Stimulated activated CD4-positive, alpha-beta T cell treated with anti-CD3 and anti-CD28 coated beads, TNF-alpha, amount 100 ng/mL, for 24 hours (primary cell): Measurements from ENCODE around the gene ALDH1L1.
A peak's percentile ranks its signal among the peaks of the same experiment; 100 is the strongest.
"Not testable (repeated sequence)": the region's sequence is repeated elsewhere in the genome, so short reads cannot be mapped to it uniquely, and the experiment has no call there.

Experiments
- DNase-seq, 3 experiments: peaks; one replicate each; pipeline ENCODE4 v3.0.0-alpha.2; 2020; ENCODE audit warnings: low read depth in 3 of 3

ALDH1L1 gene

GRCh38 chr3:126083511-126083912 lies 96.9 kb downstream of the ALDH1L1 start:
- DNase-seq = peak in 2 of 3 experiments; percentile 24 to 47

- no peak for DNase-seq
Observed at GRCh38 chr3:126083138-126083445, 97.3 kb downstream of the ALDH1L1 start.

- DNase-seq = no peak
Observed at GRCh38 chr3:126082362-126083137, 97.8 kb downstream of the ALDH1L1 start.

GRCh38 chr3:126081618-126082361 lies 98.6 kb downstream of the ALDH1L1 start:
- no peak for DNase-seq

GRCh38 chr3:126080970-126081369 lies 99.4 kb downstream of the ALDH1L1 start:
- DNase-seq = no peak

GRCh38 chr3:126078866-126079265 lies 101.5 kb downstream of the ALDH1L1 start:
- DNase-seq = no peak

- DNase-seq = no peak
Observed at GRCh38 chr3:126077754-126078153, 102.6 kb downstream of the ALDH1L1 start.

GRCh38 chr3:126076140-126076539 lies 104.2 kb downstream of the ALDH1L1 start:
- no peak for DNase-seq

GRCh38 chr3:126070146-126070545 lies 110.2 kb downstream of the ALDH1L1 start:
- no peak for DNase-seq

- no peak for DNase-seq
Observed at GRCh38 chr3:126067959-126068358, 112.4 kb downstream of the ALDH1L1 start.

- not testable (repeated sequence) for DNase-seq
Observed at GRCh38 chr3:126066676-126067075, 113.7 kb downstream of the ALDH1L1 start.

- no peak for DNase-seq
Observed at GRCh38 chr3:126065876-126066275, 114.5 kb downstream of the ALDH1L1 start.

- DNase-seq = no peak
Observed at GRCh38 chr3:126064627-126065258, 115.6 kb downstream of the ALDH1L1 start.

- DNase-seq = no peak
Observed at GRCh38 chr3:126063358-126063965, 116.9 kb downstream of the ALDH1L1 start.

GRCh38 chr3:126061301-126062032 lies 118.9 kb downstream of the ALDH1L1 start:
- no peak for DNase-seq

GRCh38 chr3:126060613-126061145 lies 119.7 kb downstream of the ALDH1L1 start:
- no peak for DNase-seq

GRCh38 chr3:126058666-126059065 lies 121.7 kb downstream of the ALDH1L1 start:
- no peak for DNase-seq

GRCh38 chr3:126057936-126058335 lies 122.5 kb downstream of the ALDH1L1 start:
- no peak for DNase-seq

GRCh38 chr3:126057501-126057819 lies 122.9 kb downstream of the ALDH1L1 start:
- DNase-seq = no peak

GRCh38 chr3:126056681-126057500 lies 123.5 kb downstream of the ALDH1L1 start:
- DNase-seq = no peak

GRCh38 chr3:126056088-126056487 lies 124.3 kb downstream of the ALDH1L1 start:
- DNase-seq = no peak
